A549 (cell line): ENCODE results near the gene SLC9A9. TPM values are rescaled to one million over a fixed set of nuclear protein-coding genes. Genes with fewer than 3 reads are reported as not detected.

Experiments
- ATAC-seq, 2 experiments: fragments of 200-7000 bp in 1 of 2; fragments of >200 bp in 1 of 2; cut with Nextera tagmentation in 1 of 2; cut with Tn5 transposase in 1 of 2; 3 replicates each; pipeline versions ENCODE4 v1.8.0 to v1.9.1; 2018 to 2020; ENCODE audit warnings: mild to moderate bottlenecking in 1 of 2, moderate library complexity in 1 of 2
- CTCF ChIA-PET: fragments of 300-600 bp; sonication (Branson Sonifier 250); formaldehyde crosslinking; extraction: SDS; loops from one replicate; lab custom pipeline; 2021; ENCODE audit warnings: antibody characterized with exemption, inconsistent platforms; lab: Yijun Ruan, JAX
- POLR2A ChIA-PET: fragments of 350-600 bp; formaldehyde crosslinking; extraction: SDS; loops from one replicate; lab custom pipeline; 2021; ENCODE audit warnings: antibody characterized with exemption, inconsistent platforms; lab: Yijun Ruan, JAX
- DNase-seq, 2 experiments: peaks; one replicate each; pipeline versions ENCODE4 v3.0.0 to v3.0.0-alpha.2; 2011 to 2016; ENCODE audit warnings: low read depth in 1 of 2, low spot score in 1 of 2
- FAIRE-seq: peaks from 2 replicates; lab custom pipeline; 2011; peaks lifted over from hg19 to GRCh38; lab: Jason Lieb, UNC
- H3K27ac ChIP-seq, 2 experiments: fragments of >200 bp; sonication (Bioruptor Twin); formaldehyde crosslinking; 3 replicates each; pipeline ENCODE4 v1.5.1; 2016 to 2017
- H3K4me1 ChIP-seq: fragments of >200 bp; sonication (Bioruptor Twin); formaldehyde crosslinking; 3 replicates; pipeline ENCODE4 v1.6.1; 2016
- H3K4me2 ChIP-seq: fragments of >200 bp; sonication (Bioruptor Twin); formaldehyde crosslinking; 3 replicates; pipeline ENCODE4 v1.6.1; 2016
- H3K4me3 ChIP-seq: fragments of >200 bp; sonication (Bioruptor Twin); formaldehyde crosslinking; 3 replicates; pipeline ENCODE4 v1.5.1; 2016
- H3K9me3 ChIP-seq: fragments of >200 bp; sonication (Bioruptor Twin); formaldehyde crosslinking; 3 replicates; pipeline ENCODE4 v1.6.1; 2016
- CBX8 ChIP-seq: fragments of 200-600 bp; sonication (generic); IDR thresholded peaks from 2 replicates; pipeline ENCODE4 v1.6.1; 2016
- EHF ChIP-seq: fragments of 250-450 bp; sonication (Bioruptor Pico); IDR thresholded peaks from 2 replicates; pipeline ENCODE4 v1.5.0; 2020; ENCODE audit warnings: mild to moderate bottlenecking
- EHMT2 ChIP-seq: fragments of 200-600 bp; sonication (generic); IDR thresholded peaks from 2 replicates; pipeline ENCODE4 v1.6.1; 2016; ENCODE audit warnings: antibody characterized with exemption, low read depth, mild to moderate bottlenecking, moderate library complexity
- FOSL2 ChIP-seq, 2 experiments: fragments of 450-650 bp in 1 of 2; fragments of >200 bp in 1 of 2; sonication (Bioruptor Twin) in 1 of 2; formaldehyde crosslinking; IDR thresholded peaks; 2 replicates each; pipeline versions ENCODE4 v1.5.0 to v1.6.1; 2016 to 2020; ENCODE audit warnings: mild to moderate bottlenecking in 1 of 2, moderate library complexity in 1 of 2
- GATA3 ChIP-seq: IDR thresholded peaks from 2 replicates; pipeline ENCODE4 v1.6.1; 2012; ENCODE audit warnings: borderline replicate concordance
- MAFK ChIP-seq: fragments of 450-650 bp; IDR thresholded peaks from 2 replicates; pipeline ENCODE4 v1.6.1; 2014; ENCODE audit not compliant: partially characterized antibody
- MAZ ChIP-seq: fragments of 150-350 bp; IDR thresholded peaks from 2 replicates; pipeline ENCODE4 v1.6.1; 2014; ENCODE audit warnings: antibody characterized with exemption, low read depth, low read length, borderline replicate concordance
- NFE2L2 ChIP-seq: fragments of 150-350 bp; conservative IDR thresholded peaks from 2 replicates; pipeline ENCODE4 v1.6.1; 2014; ENCODE audit warnings: low read length
- NPAS2 ChIP-seq: fragments of 250-450 bp; sonication (Bioruptor Pico); IDR thresholded peaks from 2 replicates; pipeline ENCODE4 v1.8.0; 2022; ENCODE audit warnings: mild to moderate bottlenecking, moderate library complexity, borderline replicate concordance
- RAD21 ChIP-seq, 2 experiments: fragments of >200 bp in 1 of 2; sonication (Bioruptor Twin) in 1 of 2; formaldehyde crosslinking in 1 of 2; IDR thresholded peaks in 1 of 2; conservative IDR thresholded peaks in 1 of 2; 2 replicates in 1 of 2; 3 replicates in 1 of 2; pipeline ENCODE4 v1.6.1; 2012 to 2018; ENCODE audit warnings: inconsistent platforms in 1 of 2
- SMC3 ChIP-seq: fragments of >200 bp; sonication (Bioruptor Twin); formaldehyde crosslinking; IDR thresholded peaks from 3 replicates; pipeline ENCODE4 v1.6.1; 2018; ENCODE audit warnings: inconsistent platforms
- TFCP2L1 ChIP-seq: fragments of 250-450 bp; sonication (Bioruptor Pico); IDR thresholded peaks from 2 replicates; pipeline ENCODE4 v1.5.0; 2021; ENCODE audit warnings: mild to moderate bottlenecking
- WGBS: methylation state at CpG from one replicate; pipeline ENCODE4 v1.1.6; 2017; ENCODE audit errors: missing lambda C conversion rate; 5-methylcytosine and 5-hydroxymethylcytosine counted together
- polyA plus RNA-seq, 4 experiments: library from polyadenylated mRNA; depleted of rRNA in 3 of 4; stranded (reverse); fragments of >200 nt; fragmentation: RNase III in 1 of 4; extraction: RNeasy Plus Mini Kit Qiagen cat#74134 plus additional on column Dnase treatment in 1 of 4; gene quantifications; 2 replicates in 3 of 4; 3 replicates in 1 of 4; pipeline ENCODE4 v1.2.3, GENCODE V29; 2011 to 2017
- TF ChIP-seq, protein P1 (sequence below): IDR thresholded peaks from 2 replicates; pipeline ENCODE4 v1.6.1; 2012
- TF ChIP-seq, protein P2 (sequence below): fragments of 150-350 bp; IDR thresholded peaks from 2 replicates; pipeline ENCODE4 v1.6.1; 2014; ENCODE audit warnings: low read depth, mild to moderate bottlenecking, low read length
- TF ChIP-seq, protein P3 (sequence below): IDR thresholded peaks from 2 replicates; pipeline ENCODE4 v1.6.1; 2012; ENCODE audit warnings: low read depth, borderline replicate concordance
- TF ChIP-seq, protein P4 (sequence below): fragments of 250-450 bp; sonication (Bioruptor Pico); IDR thresholded peaks from 2 replicates; pipeline ENCODE4 v1.5.0; 2020; ENCODE audit warnings: low read depth, mild to moderate bottlenecking, moderate library complexity
- TF ChIP-seq, protein P5 (sequence below): fragments of >200 bp; sonication (Bioruptor Twin); formaldehyde crosslinking; IDR thresholded peaks from 3 replicates; pipeline ENCODE4 v1.5.1; 2016
- TF ChIP-seq, protein P6 (sequence below): fragments of >200 bp; sonication (Bioruptor Twin); formaldehyde crosslinking; IDR thresholded peaks from 2 replicates; pipeline ENCODE4 v1.6.1; 2016

Gene SLC9A9
- polyA plus RNA-seq, 2 of the 4 experiments (the other 2 are of a cell fraction) = 0.10 to 0.32 TPM

DNA sequence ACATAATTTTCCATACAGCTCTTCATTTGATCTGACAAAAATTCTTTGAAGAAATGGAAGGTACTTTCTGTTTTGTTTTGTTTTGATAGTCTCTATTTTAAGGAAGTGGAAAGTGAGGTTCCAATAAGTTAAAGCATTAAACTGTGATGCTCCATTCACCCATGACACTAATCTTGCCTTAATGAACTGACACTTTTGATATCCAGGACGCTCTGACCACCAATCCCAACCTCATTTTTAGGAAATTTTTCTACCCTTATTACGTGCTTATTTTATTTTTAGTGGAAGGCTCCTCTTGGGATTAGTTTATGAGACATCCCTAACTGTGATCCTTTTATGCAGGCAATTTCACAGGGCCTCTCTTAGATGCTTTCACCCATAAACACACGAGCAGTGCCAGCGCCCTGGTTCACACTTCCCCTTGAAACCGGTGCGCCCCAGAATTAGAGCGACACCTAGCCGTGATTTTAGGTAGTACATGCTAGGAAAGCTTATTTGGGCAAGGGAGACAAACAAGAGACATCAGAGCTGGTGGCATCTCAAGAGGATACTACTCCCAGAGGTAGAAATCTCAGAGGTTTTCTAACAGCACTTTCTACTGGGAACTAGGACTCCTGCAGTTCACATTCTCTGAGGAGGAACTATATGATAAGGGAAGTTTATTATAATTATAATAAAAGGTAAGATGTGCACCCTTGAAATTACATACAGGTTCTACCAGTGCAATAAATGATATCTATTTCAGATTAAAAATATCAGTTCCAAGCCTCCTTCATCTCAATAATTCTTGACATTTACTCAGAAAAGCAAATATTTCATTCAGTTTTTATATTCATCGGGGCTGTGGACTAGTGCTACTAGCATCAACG is 173.9 kb downstream of the SLC9A9 start:
- POLR2A ChIA-PET = interaction anchor here (0.5 kb wide), 1 partner anchor 13 kb away, joined by 3 read pairs; no protein-coding TSS in a partner anchor

DNA sequence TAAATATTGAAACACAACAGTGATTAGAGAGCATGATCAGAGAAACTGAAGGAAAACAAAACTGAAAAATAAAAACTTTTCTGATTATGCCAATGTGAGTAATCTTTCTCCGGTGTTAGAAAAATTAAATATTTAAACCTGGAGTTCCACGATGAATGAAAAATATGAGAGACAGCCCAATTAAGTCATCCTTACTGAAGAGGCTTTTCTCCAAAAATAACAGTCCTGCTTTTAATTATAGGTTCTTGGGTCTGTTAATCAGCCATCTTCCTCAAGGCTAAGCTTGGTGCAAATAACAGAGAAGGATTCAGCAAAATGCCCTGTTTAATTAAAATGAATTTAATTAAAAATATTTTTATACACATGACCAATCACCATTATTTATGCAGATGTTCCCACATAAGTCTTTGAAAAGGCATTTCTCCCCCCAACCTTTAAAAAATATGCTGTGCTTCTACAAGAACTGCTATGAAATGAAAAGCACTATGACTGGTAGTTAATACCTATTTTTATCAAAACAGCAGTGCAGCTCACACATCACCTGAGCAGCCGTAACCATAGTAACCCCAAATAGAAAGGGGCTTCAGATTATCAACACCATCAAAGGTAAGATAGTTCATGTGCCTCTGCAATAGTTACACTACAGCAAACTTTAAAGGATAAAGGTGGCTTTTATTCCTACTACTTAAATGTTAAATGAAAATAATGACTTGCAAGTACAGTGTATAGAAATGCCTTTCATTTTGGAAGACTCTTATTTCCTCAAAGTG is 175.7 kb downstream of the SLC9A9 start:
- Histone ChIP-seq H3K27ac (no peak overlapping the region), H3K4me3 (no peak overlapping the region), H3K4me2 (no peak overlapping the region), H3K9me3 (no peaks in the 10 kb centered on the region), H3K4me1 (no peaks in the 10 kb centered on the region)
- no peak for DNase-seq
- no peak for FAIRE-seq
- 82% methylated on average over 3 of the region's 3 CpGs for WGBS
- POLR2A ChIA-PET = no interaction called here
- CTCF ChIA-PET = no interaction called here
- ATAC-seq = no peak
- TF ChIP-seq FOSL2 (IDR thresholded peaks at IDR 0.05) (no peak), FOSL2 (CRISPR knock-in tag; IDR thresholded peaks at IDR 0.05) (no peak), MAZ (no peak), CBX8 (no peak), RAD21 (conservative IDR thresholded peaks at IDR 0.05 in 1 of 2, IDR thresholded peaks at IDR 0.05 in 1 of 2) (no peak), EHMT2 (no peak), GATA3 (no peak), MAFK (no peak), NFE2L2 (no peak), TFCP2L1 (CRISPR knock-in tag) (no peak), NPAS2 (CRISPR knock-in tag) (no peak)
- TF ChIP-seq, protein P1, sequence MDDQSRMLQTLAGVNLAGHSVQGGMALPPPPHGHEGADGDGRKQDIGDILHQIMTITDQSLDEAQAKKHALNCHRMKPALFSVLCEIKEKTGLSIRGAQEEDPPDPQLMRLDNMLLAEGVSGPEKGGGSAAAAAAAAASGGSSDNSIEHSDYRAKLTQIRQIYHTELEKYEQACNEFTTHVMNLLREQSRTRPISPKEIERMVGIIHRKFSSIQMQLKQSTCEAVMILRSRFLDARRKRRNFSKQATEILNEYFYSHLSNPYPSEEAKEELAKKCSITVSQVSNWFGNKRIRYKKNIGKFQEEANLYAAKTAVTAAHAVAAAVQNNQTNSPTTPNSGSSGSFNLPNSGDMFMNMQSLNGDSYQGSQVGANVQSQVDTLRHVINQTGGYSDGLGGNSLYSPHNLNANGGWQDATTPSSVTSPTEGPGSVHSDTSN = no peak
- TF ChIP-seq, protein P2, sequence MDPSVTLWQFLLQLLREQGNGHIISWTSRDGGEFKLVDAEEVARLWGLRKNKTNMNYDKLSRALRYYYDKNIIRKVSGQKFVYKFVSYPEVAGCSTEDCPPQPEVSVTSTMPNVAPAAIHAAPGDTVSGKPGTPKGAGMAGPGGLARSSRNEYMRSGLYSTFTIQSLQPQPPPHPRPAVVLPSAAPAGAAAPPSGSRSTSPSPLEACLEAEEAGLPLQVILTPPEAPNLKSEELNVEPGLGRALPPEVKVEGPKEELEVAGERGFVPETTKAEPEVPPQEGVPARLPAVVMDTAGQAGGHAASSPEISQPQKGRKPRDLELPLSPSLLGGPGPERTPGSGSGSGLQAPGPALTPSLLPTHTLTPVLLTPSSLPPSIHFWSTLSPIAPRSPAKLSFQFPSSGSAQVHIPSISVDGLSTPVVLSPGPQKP = no peak
- TF ChIP-seq, protein P3, sequence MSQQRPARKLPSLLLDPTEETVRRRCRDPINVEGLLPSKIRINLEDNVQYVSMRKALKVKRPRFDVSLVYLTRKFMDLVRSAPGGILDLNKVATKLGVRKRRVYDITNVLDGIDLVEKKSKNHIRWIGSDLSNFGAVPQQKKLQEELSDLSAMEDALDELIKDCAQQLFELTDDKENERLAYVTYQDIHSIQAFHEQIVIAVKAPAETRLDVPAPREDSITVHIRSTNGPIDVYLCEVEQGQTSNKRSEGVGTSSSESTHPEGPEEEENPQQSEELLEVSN = no peak
- TF ChIP-seq, protein P4, sequence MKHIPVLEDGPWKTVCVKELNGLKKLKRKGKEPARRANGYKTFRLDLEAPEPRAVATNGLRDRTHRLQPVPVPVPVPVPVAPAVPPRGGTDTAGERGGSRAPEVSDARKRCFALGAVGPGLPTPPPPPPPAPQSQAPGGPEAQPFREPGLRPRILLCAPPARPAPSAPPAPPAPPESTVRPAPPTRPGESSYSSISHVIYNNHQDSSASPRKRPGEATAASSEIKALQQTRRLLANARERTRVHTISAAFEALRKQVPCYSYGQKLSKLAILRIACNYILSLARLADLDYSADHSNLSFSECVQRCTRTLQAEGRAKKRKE = no peak

More for the DNA sequence above, 173.9 kb downstream of the SLC9A9 start:
- H3K4me3 ChIP-seq = no peak overlapping the region
- peak; percentile 56 to 75 for DNase-seq
- no peaks in the 10 kb centered on the region for H3K9me3 ChIP-seq
- WGBS = 29% methylated on average over 10 of the region's 10 CpGs
- H3K27ac ChIP-seq = no peak overlapping the region
- FAIRE-seq = peak; percentile 54
- CTCF ChIA-PET = interaction anchor here (0.6 to 2.2 kb wide), 20 partner anchors 9 to 632 kb away, joined by 3 to 16 read pairs (median 4); no protein-coding TSS in a partner anchor
- TF ChIP-seq RAD21 (conservative IDR thresholded peaks at IDR 0.05 in 1 of 2, IDR thresholded peaks at IDR 0.05 in 1 of 2) (peak; percentile 76 to 84), SMC3 (peak; percentile 52), TFCP2L1 (CRISPR knock-in tag) (no peak), EHF (CRISPR knock-in tag) (no peak)
- TF ChIP-seq, protein P5, sequence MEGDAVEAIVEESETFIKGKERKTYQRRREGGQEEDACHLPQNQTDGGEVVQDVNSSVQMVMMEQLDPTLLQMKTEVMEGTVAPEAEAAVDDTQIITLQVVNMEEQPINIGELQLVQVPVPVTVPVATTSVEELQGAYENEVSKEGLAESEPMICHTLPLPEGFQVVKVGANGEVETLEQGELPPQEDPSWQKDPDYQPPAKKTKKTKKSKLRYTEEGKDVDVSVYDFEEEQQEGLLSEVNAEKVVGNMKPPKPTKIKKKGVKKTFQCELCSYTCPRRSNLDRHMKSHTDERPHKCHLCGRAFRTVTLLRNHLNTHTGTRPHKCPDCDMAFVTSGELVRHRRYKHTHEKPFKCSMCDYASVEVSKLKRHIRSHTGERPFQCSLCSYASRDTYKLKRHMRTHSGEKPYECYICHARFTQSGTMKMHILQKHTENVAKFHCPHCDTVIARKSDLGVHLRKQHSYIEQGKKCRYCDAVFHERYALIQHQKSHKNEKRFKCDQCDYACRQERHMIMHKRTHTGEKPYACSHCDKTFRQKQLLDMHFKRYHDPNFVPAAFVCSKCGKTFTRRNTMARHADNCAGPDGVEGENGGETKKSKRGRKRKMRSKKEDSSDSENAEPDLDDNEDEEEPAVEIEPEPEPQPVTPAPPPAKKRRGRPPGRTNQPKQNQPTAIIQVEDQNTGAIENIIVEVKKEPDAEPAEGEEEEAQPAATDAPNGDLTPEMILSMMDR = peak; percentile 87
- TF ChIP-seq, protein P3 = no peak
- TF ChIP-seq, protein P6, sequence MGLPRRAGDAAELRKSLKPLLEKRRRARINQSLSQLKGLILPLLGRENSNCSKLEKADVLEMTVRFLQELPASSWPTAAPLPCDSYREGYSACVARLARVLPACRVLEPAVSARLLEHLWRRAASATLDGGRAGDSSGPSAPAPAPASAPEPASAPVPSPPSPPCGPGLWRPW = no peak
- TF ChIP-seq, all 56 proteins: peak for 3
- ATAC-seq = peak; percentile 84 to 95; a peak in 5 of 6 replicates
- Histone ChIP-seq H3K4me2 (peak overlapping the region; percentile 45), H3K4me1 (no peaks in the 10 kb centered on the region)
